ENCODE results near the gene KIRREL3.

KIRREL3 gene

DNA sequence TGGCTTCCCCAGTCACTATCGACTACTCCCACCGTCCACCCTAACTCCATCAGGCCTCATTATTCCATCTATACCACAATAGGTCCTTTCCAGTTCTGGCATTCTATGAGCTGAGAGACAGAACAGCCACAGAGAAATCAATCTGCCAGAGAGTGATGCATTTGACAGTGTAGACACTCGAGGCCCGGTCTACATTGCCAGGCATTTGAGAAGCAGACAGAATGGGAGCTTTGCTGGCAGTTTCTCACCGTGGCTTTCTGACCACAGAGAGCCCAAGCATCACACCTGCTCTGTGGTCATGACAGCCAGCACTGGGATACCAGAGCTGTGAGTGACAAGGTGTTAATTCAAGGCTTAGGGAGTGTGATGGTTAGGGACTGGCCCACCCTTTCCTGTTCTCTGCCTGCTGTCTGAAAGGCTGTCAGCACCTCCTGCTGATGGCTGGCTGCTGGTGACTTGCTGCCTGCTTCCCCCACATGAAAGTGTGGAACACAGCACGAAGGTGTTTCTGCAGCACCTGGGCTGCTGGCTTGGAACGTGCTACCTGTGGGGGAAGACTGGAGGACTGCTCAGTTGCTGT is 137.8 kb downstream of the KIRREL3 start:
- Histone ChIP-seq H3K56ac (ENCODE audit: low read length) (no peak overlapping the region), H3K23ac (ENCODE audit: low read length) (no peak overlapping the region), H2AK5ac (ENCODE audit: low read length) (no peak overlapping the region), H2BK120ac (ENCODE audit: low read depth, low read length) (no peak overlapping the region), H3K27ac (ENCODE audit: low read depth, low read length) (no peak overlapping the region), H3K4me2 (ENCODE audit: low read length) (no peak overlapping the region), H3K36me3 (ENCODE audit: control insufficient read depth, insufficient read depth, low read length) (no peaks in the 10 kb centered on the region), H2BK15ac (replicated peaks; ENCODE audit: low read depth) (no peak overlapping the region), H3K4me3 (ENCODE audit: low read length) (no peak overlapping the region), H3K4me1 (ENCODE audit: control insufficient read depth, low read depth, low read length) (no peaks in the 10 kb centered on the region), H4K5ac (ENCODE audit: low read length) (no peak overlapping the region), H3K79me1 (ENCODE audit: low read length) (no peaks in the 10 kb centered on the region), H3K18ac (ENCODE audit: low read length) (no peak overlapping the region), H3K27me3 (ENCODE audit: insufficient read depth, low read length, poor library complexity) (no peaks in the 10 kb centered on the region), H3K4ac (ENCODE audit: low read depth, low read length) (no peak overlapping the region), H3K9ac (ENCODE audit: low read length) (no peak overlapping the region), H3K79me2 (ENCODE audit: control insufficient read depth, insufficient read depth, low read length) (no peaks in the 10 kb centered on the region), H4K8ac (ENCODE audit: low read depth, low read length) (no peak overlapping the region), H2BK5ac (ENCODE audit: low read length) (no peak overlapping the region)
- peak; percentile 84 for DNase-seq
- no CpG with 5 or more reads among the region's 7 CpGs for WGBS (ENCODE audit: extremely low coverage, insufficient coverage, low lambda C conversion rate)

DNA sequence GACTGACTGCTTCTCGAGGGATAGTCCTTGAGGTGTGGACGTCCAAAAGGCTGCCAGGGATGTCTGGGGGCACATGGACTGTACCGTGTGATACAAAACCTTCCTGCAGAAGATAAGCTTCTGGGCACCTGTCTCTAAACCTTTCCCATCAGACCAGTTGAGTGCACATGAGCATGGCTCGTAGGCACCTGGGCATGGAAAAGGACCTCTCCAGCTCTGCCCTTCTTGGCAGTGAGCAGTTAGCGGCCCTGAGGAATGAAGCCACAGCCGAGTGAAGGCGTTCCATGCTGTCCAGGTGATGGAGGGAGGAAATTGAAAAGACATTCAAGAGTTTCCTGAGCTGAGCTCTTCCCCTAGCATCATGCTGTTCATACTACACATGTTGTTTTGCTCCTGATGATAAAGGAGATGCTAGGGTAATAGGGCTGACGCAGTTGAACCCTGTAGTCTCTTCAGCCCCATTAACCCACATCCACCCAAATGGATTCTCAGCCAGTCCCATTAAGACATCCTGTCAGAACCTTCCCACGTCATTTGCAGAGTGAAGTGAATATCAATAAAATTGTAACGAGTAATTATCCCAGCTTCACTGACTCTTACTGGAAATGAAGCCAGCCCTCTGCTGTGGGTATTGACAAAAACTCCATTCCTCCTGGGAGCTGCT is 138.6 kb downstream of the KIRREL3 start:
- H2AK5ac ChIP-seq (ENCODE audit: low read length): no peak overlapping the region
- no peak overlapping the region for H3K4ac ChIP-seq (ENCODE audit: low read depth, low read length)
- no peak overlapping the region for H3K9ac ChIP-seq (ENCODE audit: low read length)
- no peaks in the 10 kb centered on the region for H3K4me1 ChIP-seq (ENCODE audit: control insufficient read depth, low read depth, low read length)
- no peak overlapping the region for H3K56ac ChIP-seq (ENCODE audit: low read length)
- H3K27ac ChIP-seq (ENCODE audit: low read depth, low read length): no peak overlapping the region
- H2BK5ac ChIP-seq (ENCODE audit: low read length): no peak overlapping the region
- H3K79me1 ChIP-seq (ENCODE audit: low read length): no peaks in the 10 kb centered on the region
- no peak overlapping the region for H2BK120ac ChIP-seq (ENCODE audit: low read depth, low read length)
- H3K79me2 ChIP-seq (ENCODE audit: control insufficient read depth, insufficient read depth, low read length): no peaks in the 10 kb centered on the region
- no CpG with 5 or more reads among the region's 10 CpGs for WGBS (ENCODE audit: extremely low coverage, insufficient coverage, low lambda C conversion rate)
- H3K18ac ChIP-seq (ENCODE audit: low read length): no peak overlapping the region
- no peak overlapping the region for H3K23ac ChIP-seq (ENCODE audit: low read length)
- no peak overlapping the region for H2BK15ac ChIP-seq (replicated peaks; ENCODE audit: low read depth)
- no peak overlapping the region for H4K8ac ChIP-seq (ENCODE audit: low read depth, low read length)
- no peaks in the 10 kb centered on the region for H3K27me3 ChIP-seq (ENCODE audit: insufficient read depth, low read length, poor library complexity)
- H3K36me3 ChIP-seq (ENCODE audit: control insufficient read depth, insufficient read depth, low read length): no peaks in the 10 kb centered on the region
- no peak overlapping the region for H3K4me3 ChIP-seq (ENCODE audit: low read length)
- no peak overlapping the region for H4K5ac ChIP-seq (ENCODE audit: low read length)
- DNase-seq: no peak
- no peak overlapping the region for H3K4me2 ChIP-seq (ENCODE audit: low read length)

DNA sequence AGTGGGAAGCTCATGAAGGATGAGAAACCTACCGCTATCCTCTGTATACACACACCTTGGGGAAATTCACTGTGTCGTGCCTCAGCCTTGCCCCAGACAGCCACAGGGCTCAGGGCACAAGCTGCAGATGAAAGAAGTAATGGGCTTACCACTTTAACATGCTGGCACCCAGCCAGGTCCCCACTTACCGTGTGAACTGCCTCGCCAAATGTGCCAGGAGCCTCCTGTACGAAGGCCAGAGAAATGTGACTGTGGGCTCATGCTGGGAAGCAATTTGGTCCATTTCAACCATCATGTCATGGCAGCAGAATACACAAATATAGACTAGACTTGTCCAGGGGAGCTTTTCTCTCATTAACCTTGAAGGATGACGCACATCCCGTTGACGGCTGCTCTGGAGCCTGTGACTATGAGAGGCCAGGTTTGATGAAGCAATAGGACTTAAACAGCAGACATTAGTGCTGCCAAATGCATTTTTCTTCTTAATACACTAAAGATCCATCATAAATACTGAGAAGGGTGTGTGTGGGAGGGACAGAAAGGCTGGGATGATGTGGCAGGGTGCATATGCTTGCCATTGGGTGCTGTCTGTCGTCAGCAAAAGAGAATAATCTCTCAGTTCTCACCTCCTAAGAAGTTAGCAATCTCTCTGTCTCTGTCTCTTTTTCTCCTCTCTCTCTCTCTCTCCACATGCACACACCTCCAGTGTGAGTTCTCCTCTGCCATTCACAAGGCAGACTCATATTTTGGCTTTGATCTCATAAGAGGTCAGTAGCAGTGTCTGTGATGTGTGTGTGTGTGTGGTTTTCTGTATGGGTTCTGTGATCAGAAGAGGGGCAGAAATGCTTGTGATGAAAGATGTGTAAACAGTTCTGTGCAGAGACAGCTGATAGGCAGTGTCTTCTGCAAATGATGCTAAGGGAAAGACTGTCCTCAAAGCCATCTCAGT is 142.4 kb downstream of the KIRREL3 start:
- WGBS (ENCODE audit: extremely low coverage, insufficient coverage, low lambda C conversion rate): no CpG with 5 or more reads among the region's 9 CpGs
- H3K27me3 ChIP-seq (ENCODE audit: insufficient read depth, low read length, poor library complexity): no peaks in the 10 kb centered on the region
- H3K4ac ChIP-seq (ENCODE audit: low read depth, low read length): no peak overlapping the region
- H3K23ac ChIP-seq (ENCODE audit: low read length): no peak overlapping the region
- H3K79me1 ChIP-seq (ENCODE audit: low read length): no peaks in the 10 kb centered on the region
- H3K27ac ChIP-seq (ENCODE audit: low read depth, low read length): no peak overlapping the region
- no peak overlapping the region for H2BK5ac ChIP-seq (ENCODE audit: low read length)
- H3K4me1 ChIP-seq (ENCODE audit: control insufficient read depth, low read depth, low read length): no peaks in the 10 kb centered on the region
- H4K5ac ChIP-seq (ENCODE audit: low read length): no peak overlapping the region
- H4K8ac ChIP-seq (ENCODE audit: low read depth, low read length): no peak overlapping the region
- no peaks in the 10 kb centered on the region for H3K79me2 ChIP-seq (ENCODE audit: control insufficient read depth, insufficient read depth, low read length)
- no peak overlapping the region for H2AK5ac ChIP-seq (ENCODE audit: low read length)
- H2BK15ac ChIP-seq (replicated peaks; ENCODE audit: low read depth): no peak overlapping the region
- H3K4me2 ChIP-seq (ENCODE audit: low read length): no peak overlapping the region
- DNase-seq: no peak
- no peak overlapping the region for H2BK120ac ChIP-seq (ENCODE audit: low read depth, low read length)
- H3K18ac ChIP-seq (ENCODE audit: low read length): no peak overlapping the region
- H3K56ac ChIP-seq (ENCODE audit: low read length): no peak overlapping the region
- H3K9ac ChIP-seq (ENCODE audit: low read length): no peak overlapping the region
- H3K36me3 ChIP-seq (ENCODE audit: control insufficient read depth, insufficient read depth, low read length): no peaks in the 10 kb centered on the region
- no peak overlapping the region for H3K4me3 ChIP-seq (ENCODE audit: low read length)

DNA sequence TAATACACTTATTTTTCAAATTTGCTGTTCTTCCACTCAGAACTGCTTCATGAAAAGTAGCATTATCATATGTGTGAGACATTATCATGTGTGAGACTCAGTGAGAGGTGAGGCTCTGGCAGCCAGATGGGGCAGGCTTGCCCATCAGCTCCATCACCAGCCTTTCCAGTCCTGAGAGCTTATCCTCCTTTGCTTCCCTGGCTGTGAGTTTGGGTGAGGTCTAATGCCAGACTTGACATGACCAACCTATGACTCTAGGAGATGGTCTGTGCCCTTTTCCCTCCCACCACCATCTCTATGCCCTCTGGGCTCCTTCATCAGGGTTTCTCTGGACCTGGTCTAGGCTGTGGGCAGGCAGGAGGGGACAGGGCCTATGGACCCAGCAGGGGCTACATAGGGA is 145.0 kb downstream of the KIRREL3 start:
- Histone ChIP-seq H3K4me3 (ENCODE audit: low read length) (no peak overlapping the region), H3K27me3 (ENCODE audit: insufficient read depth, low read length, poor library complexity) (no peaks in the 10 kb centered on the region), H2BK5ac (ENCODE audit: low read length) (no peak overlapping the region), H4K8ac (ENCODE audit: low read depth, low read length) (no peak overlapping the region), H3K18ac (ENCODE audit: low read length) (no peak overlapping the region), H3K9ac (ENCODE audit: low read length) (no peak overlapping the region), H3K4me1 (ENCODE audit: control insufficient read depth, low read depth, low read length) (no peaks in the 10 kb centered on the region), H3K56ac (ENCODE audit: low read length) (no peak overlapping the region), H3K23ac (ENCODE audit: low read length) (no peak overlapping the region), H3K36me3 (ENCODE audit: control insufficient read depth, insufficient read depth, low read length) (no peaks in the 10 kb centered on the region), H2BK120ac (ENCODE audit: low read depth, low read length) (no peak overlapping the region), H4K5ac (ENCODE audit: low read length) (no peak overlapping the region), H3K4me2 (ENCODE audit: low read length) (no peak overlapping the region), H3K79me1 (ENCODE audit: low read length) (no peaks in the 10 kb centered on the region), H3K4ac (ENCODE audit: low read depth, low read length) (no peak overlapping the region), H2BK15ac (replicated peaks; ENCODE audit: low read depth) (no peak overlapping the region), H2AK5ac (ENCODE audit: low read length) (no peak overlapping the region), H3K79me2 (ENCODE audit: control insufficient read depth, insufficient read depth, low read length) (no peaks in the 10 kb centered on the region), H3K27ac (ENCODE audit: low read depth, low read length) (no peak overlapping the region)
- no peak for DNase-seq

DNA sequence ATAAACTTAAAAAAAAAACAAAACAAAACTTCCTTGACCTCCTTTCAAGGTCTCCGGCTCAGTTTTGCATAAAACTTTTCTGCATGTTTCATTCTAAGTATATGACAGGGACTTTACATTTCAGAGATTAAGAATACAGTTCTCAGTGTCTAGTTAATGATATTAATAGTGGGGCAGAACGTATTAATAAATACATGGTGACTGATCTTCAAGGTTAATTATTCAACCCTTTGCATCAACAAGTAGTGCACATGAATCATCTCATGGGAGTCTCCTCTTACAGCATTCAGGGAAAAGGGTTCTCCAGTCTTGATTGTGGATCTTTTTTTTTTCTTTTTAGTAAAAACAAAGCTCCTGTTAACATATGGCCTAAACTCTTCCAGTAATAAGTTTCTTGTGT is 146.8 kb downstream of the KIRREL3 start:
- H3K56ac ChIP-seq (ENCODE audit: low read length): no peak overlapping the region

More for the DNA sequence above, 146.8 kb downstream of the KIRREL3 start:
- Histone ChIP-seq H3K27ac (ENCODE audit: low read depth, low read length) (no peak overlapping the region), H2BK5ac (ENCODE audit: low read length) (no peak overlapping the region), H3K18ac (ENCODE audit: low read length) (no peak overlapping the region), H3K4me2 (ENCODE audit: low read length) (no peak overlapping the region), H3K4ac (ENCODE audit: low read depth, low read length) (no peak overlapping the region), H3K79me1 (ENCODE audit: low read length) (no peaks in the 10 kb centered on the region), H4K8ac (ENCODE audit: low read depth, low read length) (no peak overlapping the region), H3K4me1 (ENCODE audit: control insufficient read depth, low read depth, low read length) (no peaks in the 10 kb centered on the region), H3K36me3 (ENCODE audit: control insufficient read depth, insufficient read depth, low read length) (no peaks in the 10 kb centered on the region), H4K5ac (ENCODE audit: low read length) (no peak overlapping the region), H2AK5ac (ENCODE audit: low read length) (no peak overlapping the region), H3K23ac (ENCODE audit: low read length) (no peak overlapping the region), H3K79me2 (ENCODE audit: control insufficient read depth, insufficient read depth, low read length) (no peaks in the 10 kb centered on the region), H3K27me3 (ENCODE audit: insufficient read depth, low read length, poor library complexity) (no peaks in the 10 kb centered on the region), H3K9ac (ENCODE audit: low read length) (no peak overlapping the region), H2BK120ac (ENCODE audit: low read depth, low read length) (no peak overlapping the region), H3K4me3 (ENCODE audit: low read length) (no peak overlapping the region), H2BK15ac (replicated peaks; ENCODE audit: low read depth) (no peak overlapping the region)
- DNase-seq: no peak
- no CpG with 5 or more reads among the region's 2 CpGs for WGBS (ENCODE audit: extremely low coverage, insufficient coverage, low lambda C conversion rate)
